Osteocyte (in vitro differentiated cells): ENCODE results near the gene KAZN. TPM values are rescaled to one million over a fixed set of nuclear protein-coding genes. Genes with fewer than 3 reads are reported as not detected.

Experiments
- DNase-seq: peaks from one replicate; pipeline ENCODE4 v3.0.0; 2021; ENCODE audit warnings: mixed read lengths; ENCODE audit not compliant: unreplicated experiment; ENCODE audit errors: extremely low spot score
- H3K27ac Mint-ChIP-seq: one replicate; pipeline ENCODE4 v1.8.0; 2021; ENCODE audit warnings: mild to moderate bottlenecking, mixed read lengths; ENCODE audit not compliant: unreplicated experiment
- H3K27me3 Mint-ChIP-seq: one replicate; pipeline ENCODE4 v1.8.0; 2021; ENCODE audit warnings: mixed read lengths; ENCODE audit not compliant: unreplicated experiment
- H3K36me3 Mint-ChIP-seq: one replicate; pipeline ENCODE4 v1.8.0; 2021; ENCODE audit warnings: mixed read lengths; ENCODE audit not compliant: unreplicated experiment
- H3K4me1 Mint-ChIP-seq: one replicate; pipeline ENCODE4 v1.8.0; 2021; ENCODE audit warnings: mixed read lengths; ENCODE audit not compliant: unreplicated experiment
- H3K4me3 Mint-ChIP-seq: one replicate; pipeline ENCODE4 v1.8.0; 2021; ENCODE audit warnings: mild to moderate bottlenecking, moderate library complexity, mixed read lengths; ENCODE audit not compliant: unreplicated experiment
- H3K9me3 Mint-ChIP-seq: one replicate; pipeline ENCODE4 v1.8.0; 2021; ENCODE audit warnings: mixed read lengths; ENCODE audit not compliant: unreplicated experiment
- total RNA-seq: library from RNA; stranded (reverse); gene quantifications from 2 replicates; pipeline ENCODE4 v1.2.1, GENCODE V29; 2021
- TF ChIP-seq, protein P1 (sequence below): fragments of 200-600 bp; sonication (generic); IDR thresholded peaks from 2 replicates; pipeline ENCODE4 v1.5.0; 2021; ENCODE audit warnings: antibody characterized with exemption, mild to moderate bottlenecking, moderate library complexity

Gene KAZN
- total RNA-seq, 1 donor from 2014 or later: 47.1 TPM

DNA sequence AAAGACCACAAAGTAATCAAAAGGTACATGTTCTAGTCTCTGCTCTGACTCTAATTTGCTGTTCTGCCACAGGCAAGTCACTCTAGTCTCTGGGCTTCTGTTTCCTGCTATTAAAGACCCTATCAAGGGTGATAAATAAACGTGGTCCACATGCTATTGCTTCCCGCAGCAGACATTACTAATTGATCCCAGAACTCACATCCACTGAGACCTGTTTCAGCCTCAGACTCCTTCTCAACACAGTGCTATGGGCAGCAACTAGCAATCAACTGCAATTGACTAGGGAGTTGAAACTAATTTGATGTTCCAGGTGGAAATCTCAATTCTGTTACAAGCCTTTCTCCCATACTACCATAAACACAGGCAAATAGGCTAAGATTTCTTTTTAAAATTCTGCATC, 150.5 kb downstream of the KAZN start:
- Mint-ChIP-seq H3K9me3 (no peaks in the 10 kb centered on the region), H3K4me3 (no peak overlapping the region), H3K27me3 (no peaks in the 10 kb centered on the region), H3K27ac (no peak overlapping the region), H3K4me1 (no peaks in the 10 kb centered on the region), H3K36me3 (no peaks in the 10 kb centered on the region)
- TF ChIP-seq, protein P1, sequence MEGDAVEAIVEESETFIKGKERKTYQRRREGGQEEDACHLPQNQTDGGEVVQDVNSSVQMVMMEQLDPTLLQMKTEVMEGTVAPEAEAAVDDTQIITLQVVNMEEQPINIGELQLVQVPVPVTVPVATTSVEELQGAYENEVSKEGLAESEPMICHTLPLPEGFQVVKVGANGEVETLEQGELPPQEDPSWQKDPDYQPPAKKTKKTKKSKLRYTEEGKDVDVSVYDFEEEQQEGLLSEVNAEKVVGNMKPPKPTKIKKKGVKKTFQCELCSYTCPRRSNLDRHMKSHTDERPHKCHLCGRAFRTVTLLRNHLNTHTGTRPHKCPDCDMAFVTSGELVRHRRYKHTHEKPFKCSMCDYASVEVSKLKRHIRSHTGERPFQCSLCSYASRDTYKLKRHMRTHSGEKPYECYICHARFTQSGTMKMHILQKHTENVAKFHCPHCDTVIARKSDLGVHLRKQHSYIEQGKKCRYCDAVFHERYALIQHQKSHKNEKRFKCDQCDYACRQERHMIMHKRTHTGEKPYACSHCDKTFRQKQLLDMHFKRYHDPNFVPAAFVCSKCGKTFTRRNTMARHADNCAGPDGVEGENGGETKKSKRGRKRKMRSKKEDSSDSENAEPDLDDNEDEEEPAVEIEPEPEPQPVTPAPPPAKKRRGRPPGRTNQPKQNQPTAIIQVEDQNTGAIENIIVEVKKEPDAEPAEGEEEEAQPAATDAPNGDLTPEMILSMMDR: no peak
- DNase-seq: no peak

DNA sequence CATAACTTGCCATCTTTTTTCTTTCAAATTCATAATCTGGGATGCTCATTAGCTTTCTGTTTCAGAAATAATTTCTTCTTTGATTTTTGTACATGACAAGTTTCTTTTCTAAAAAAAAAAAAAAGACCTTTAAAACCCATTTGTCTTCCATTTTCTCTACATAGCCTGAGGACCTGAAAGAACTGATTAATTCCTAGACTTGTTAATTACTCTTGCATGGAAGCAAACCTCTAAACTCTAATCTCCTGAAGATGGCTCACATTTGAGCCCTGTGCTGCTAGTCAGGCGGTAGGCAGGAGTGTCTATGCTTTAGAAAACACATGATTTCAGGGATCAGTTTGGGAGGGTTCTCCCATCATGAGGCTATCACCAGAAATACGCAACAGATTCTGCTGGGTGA, 152.0 kb downstream of the KAZN start:
- Mint-ChIP-seq H3K9me3 (no peaks in the 10 kb centered on the region), H3K36me3 (no peaks in the 10 kb centered on the region), H3K4me3 (no peak overlapping the region), H3K27me3 (no peaks in the 10 kb centered on the region), H3K27ac (no peak overlapping the region), H3K4me1 (no peaks in the 10 kb centered on the region)
- DNase-seq: no peak
- TF ChIP-seq, protein P1: no peak

DNA sequence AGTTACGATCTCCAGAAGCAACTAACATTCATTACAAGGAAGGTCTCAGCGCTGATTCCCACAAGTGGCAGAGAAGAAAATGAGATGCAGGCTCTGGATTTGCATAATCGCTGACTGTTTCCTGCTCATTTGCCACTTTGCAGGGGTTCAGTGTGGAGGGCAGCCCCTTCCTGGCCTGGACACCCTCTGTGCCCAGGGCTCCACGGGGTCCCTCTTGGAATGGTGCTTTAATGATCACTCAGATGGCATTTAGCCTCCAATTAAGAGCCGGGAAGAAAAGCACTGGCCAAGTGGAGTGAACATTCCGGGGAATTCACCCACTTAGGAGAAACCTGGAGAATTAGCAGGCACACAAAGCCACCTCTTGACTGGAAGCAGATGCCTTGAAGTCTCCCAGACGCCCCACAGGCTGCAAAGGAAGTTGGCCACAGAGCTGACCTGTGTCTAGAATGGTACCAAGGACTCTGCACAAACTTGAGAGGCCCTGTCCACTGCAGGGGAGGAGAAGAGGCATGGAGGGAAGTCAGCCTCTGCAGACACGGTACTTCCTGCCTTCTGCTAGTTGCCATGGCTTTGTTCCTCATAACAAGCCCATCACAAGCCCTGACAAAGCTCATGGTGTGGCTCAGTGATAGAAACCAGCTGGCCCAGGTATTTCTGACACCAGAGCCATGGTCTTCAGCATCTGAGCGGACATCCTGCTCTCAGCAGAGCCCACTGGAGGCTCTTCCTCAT, 157.2 kb downstream of the KAZN start:
- TF ChIP-seq, protein P1: no peak
- no peaks in the 10 kb centered on the region for H3K4me1 Mint-ChIP-seq
- no peak overlapping the region for H3K4me3 Mint-ChIP-seq
- no peak for DNase-seq
- no peaks in the 10 kb centered on the region for H3K36me3 Mint-ChIP-seq
- no peak overlapping the region for H3K27ac Mint-ChIP-seq
- peaks cover 21% of the 10 kb centered on the region for H3K27me3 Mint-ChIP-seq
- no peaks in the 10 kb centered on the region for H3K9me3 Mint-ChIP-seq

DNA sequence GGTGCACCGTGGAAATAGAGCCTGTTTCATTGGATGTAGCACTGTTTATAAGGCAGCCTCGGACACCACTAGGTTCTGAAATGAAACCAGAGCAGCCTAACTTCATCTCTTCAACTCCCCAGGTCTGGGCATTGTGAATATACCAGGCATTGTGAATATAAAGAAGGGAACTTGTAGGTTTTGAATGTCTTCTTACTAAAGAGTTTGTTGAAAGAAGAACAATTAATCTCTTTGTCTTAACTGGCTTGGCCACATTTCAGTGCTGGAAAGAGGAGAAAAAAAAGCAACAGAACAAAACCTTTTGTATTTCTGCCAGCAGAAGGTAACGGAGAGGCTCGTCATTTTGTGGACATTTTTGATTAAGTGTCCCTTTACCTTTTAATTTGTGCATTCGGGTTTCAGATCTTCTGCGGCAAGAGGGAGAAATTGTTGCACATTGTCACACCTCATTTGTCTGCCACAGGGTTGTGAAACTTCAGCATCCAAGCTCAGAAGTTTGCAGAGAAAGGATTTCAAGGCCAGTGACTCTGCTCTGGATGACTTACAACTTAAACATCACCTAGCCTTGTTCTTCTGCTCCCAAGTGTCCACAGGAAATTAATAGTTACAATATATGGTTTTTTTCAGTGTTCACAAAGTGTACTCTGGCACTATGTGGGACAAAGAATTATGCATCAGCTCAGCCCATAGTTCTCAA, 158.3 kb downstream of the KAZN start:
- H3K36me3 Mint-ChIP-seq: no peaks in the 10 kb centered on the region
- no peak for DNase-seq
- H3K27me3 Mint-ChIP-seq: peaks cover 30% of the 10 kb centered on the region
- H3K4me1 Mint-ChIP-seq: no peaks in the 10 kb centered on the region
- H3K9me3 Mint-ChIP-seq: no peaks in the 10 kb centered on the region
- H3K27ac Mint-ChIP-seq: no peak overlapping the region
- TF ChIP-seq, protein P1: no peak
- no peak overlapping the region for H3K4me3 Mint-ChIP-seq

DNA sequence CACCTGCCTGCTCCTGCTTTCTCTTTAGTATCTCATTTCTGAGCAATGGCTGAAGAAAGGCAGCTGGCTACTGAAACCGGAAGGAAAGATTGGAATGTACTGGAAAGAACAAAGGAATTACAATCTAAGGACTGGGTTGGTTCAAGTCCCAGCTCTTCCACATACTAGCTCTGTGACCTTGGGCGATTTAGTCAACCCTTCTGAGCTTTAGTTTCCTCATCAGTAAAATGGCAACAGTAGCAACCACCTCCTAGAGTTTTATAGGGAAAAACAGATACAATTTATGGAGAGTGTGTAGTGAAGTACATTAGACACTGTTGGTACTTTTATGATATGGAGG, 158.8 kb downstream of the KAZN start:
- DNase-seq: no peak
- no peaks in the 10 kb centered on the region for H3K9me3 Mint-ChIP-seq
- H3K27me3 Mint-ChIP-seq: peaks cover 30% of the 10 kb centered on the region
- TF ChIP-seq, protein P1: no peak
- no peaks in the 10 kb centered on the region for H3K36me3 Mint-ChIP-seq
- H3K4me3 Mint-ChIP-seq: no peak overlapping the region
- H3K4me1 Mint-ChIP-seq: no peaks in the 10 kb centered on the region
- no peak overlapping the region for H3K27ac Mint-ChIP-seq
